HG03378 (cell line): ENCODE results near the gene CD300LG.
"Not testable (repeated sequence)": the region's sequence is repeated elsewhere in the genome, so short reads cannot be mapped to it uniquely, and the experiment has no call there.

ENCODE experiments used
- ATAC-seq: cut with Tn5 transposase; IDR thresholded peaks from one replicate; pipeline ENCODE4 v1.9.1; 2021; ENCODE audit warnings: mild to moderate bottlenecking, moderate library complexity; ENCODE audit not compliant: unreplicated experiment

CD300LG gene

GRCh38 chr17:43823350-43824084 is 23.5 kb upstream of the CD300LG start:
- no peak for ATAC-seq

- ATAC-seq: no peak
Observed at GRCh38 chr17:43825567-43825966, 21.4 kb upstream of the CD300LG start.

- no peak for ATAC-seq
Observed at GRCh38 chr17:43826206-43826605, 20.8 kb upstream of the CD300LG start.

- ATAC-seq: no peak
Observed at GRCh38 chr17:43827596-43827995, 19.4 kb upstream of the CD300LG start.

- no peak for ATAC-seq
Observed at GRCh38 chr17:43829738-43830137, 17.2 kb upstream of the CD300LG start.

- ATAC-seq: no peak
Observed at GRCh38 chr17:43830510-43831140, 16.4 kb upstream of the CD300LG start.

GRCh38 chr17:43831633-43832032 is 15.3 kb upstream of the CD300LG start:
- no peak for ATAC-seq

- no peak for ATAC-seq
Observed at GRCh38 chr17:43832168-43832975, 14.6 kb upstream of the CD300LG start.

GRCh38 chr17:43832976-43833829 is 13.8 kb upstream of the CD300LG start, which contains the start of gene MPP3:
Gene MPP3, minus strand, starts transcription at chr17:43833146. Its CDS starts 1,240 bp downstream, at chr17:43831906.
- no peak for ATAC-seq

- no peak for ATAC-seq
Observed at GRCh38 chr17:43834106-43834505, 12.9 kb upstream of the CD300LG start.

- no peak for ATAC-seq
Observed at GRCh38 chr17:43839670-43840108, 7.3 kb upstream of the CD300LG start.

GRCh38 chr17:43840814-43841213 is 6.2 kb upstream of the CD300LG start:
- no peak for ATAC-seq

GRCh38 chr17:43841282-43841681 is 5.7 kb upstream of the CD300LG start:
- no peak for ATAC-seq

GRCh38 chr17:43842091-43842974 is 4.6 kb upstream of the CD300LG start:
- not testable (repeated sequence) for ATAC-seq

GRCh38 chr17:43842975-43843325 is 4.0 kb upstream of the CD300LG start:
- ATAC-seq: no peak

- ATAC-seq: no peak
Observed at GRCh38 chr17:43844241-43844640, 2.7 kb upstream of the CD300LG start.

GRCh38 chr17:43845766-43846165 is 1.2 kb upstream of the CD300LG start:
- no peak for ATAC-seq

- no peak for ATAC-seq
Observed at GRCh38 chr17:43846221-43846712, 709 bp upstream of the CD300LG start.

GRCh38 chr17:43848601-43849000 is 1.6 kb downstream of the CD300LG start:
- no peak for ATAC-seq

GRCh38 chr17:43849116-43849515 is 2.1 kb downstream of the CD300LG start:
- no peak for ATAC-seq
